Activated CD4-positive, alpha-beta T cell treated with anti-CD3 and anti-CD28 coated beads for 48 hours (primary cell): ENCODE measurements around the gene BCAP31.

Experiments
- DNase-seq: peaks from one replicate; pipeline ENCODE4 v3.0.0-alpha.2; 2020

Gene BCAP31

DNA sequence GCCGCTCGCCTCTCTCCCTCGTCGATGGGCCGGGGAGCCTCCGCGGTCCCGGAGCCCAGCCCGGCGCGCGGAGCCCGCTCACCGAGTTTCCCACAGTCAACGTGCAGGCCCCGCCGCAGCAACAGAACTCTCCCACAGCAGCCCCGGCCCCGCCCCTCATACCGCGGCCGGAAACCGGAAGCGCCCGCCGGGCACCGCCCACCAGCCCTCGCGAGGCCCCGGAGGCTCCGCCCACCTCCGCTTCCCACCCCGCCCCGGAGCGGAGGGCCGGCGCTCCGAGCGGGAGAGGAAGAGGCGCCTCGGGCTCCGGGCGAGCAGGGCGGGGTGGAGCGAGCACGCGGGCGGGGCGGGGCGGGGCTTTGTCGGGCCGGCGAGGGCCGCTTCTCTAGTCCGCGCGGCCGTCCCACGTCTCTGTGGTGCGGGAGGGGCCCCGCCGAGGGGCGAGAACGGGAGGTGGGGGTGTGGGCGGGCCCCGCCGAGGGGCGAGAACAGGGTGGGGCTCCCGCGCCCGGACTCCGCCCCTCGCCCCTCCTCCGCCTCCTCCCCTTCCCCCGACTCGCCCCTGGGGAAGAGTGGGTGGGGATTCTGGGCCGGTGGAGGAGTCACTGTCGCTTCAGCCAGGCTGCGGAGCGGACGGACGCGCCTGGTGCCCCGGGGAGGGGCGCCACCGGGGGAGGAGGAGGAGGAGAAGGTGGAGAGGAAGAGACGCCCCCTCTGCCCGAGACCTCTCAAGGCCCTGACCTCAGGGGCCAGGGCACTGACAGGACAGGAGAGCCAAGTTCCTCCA lies at the start of gene BCAP31, which contains the start of gene ABCD1:
TSS of gene BCAP31 (minus strand) at position 136 of the 787 bp plus-strand sequence. CDS start 1,143 bp downstream, outside the sequence.
TSS of gene ABCD1 (plus strand) at position 605 of the 787 bp plus-strand sequence. CDS start 411 bp downstream, outside the sequence.
- peak; percentile 90 for DNase-seq

GRCh38 chrX:153773218-153773611 lies 49.0 kb upstream of the BCAP31 start:
- DNase-seq, result no peak

DNA sequence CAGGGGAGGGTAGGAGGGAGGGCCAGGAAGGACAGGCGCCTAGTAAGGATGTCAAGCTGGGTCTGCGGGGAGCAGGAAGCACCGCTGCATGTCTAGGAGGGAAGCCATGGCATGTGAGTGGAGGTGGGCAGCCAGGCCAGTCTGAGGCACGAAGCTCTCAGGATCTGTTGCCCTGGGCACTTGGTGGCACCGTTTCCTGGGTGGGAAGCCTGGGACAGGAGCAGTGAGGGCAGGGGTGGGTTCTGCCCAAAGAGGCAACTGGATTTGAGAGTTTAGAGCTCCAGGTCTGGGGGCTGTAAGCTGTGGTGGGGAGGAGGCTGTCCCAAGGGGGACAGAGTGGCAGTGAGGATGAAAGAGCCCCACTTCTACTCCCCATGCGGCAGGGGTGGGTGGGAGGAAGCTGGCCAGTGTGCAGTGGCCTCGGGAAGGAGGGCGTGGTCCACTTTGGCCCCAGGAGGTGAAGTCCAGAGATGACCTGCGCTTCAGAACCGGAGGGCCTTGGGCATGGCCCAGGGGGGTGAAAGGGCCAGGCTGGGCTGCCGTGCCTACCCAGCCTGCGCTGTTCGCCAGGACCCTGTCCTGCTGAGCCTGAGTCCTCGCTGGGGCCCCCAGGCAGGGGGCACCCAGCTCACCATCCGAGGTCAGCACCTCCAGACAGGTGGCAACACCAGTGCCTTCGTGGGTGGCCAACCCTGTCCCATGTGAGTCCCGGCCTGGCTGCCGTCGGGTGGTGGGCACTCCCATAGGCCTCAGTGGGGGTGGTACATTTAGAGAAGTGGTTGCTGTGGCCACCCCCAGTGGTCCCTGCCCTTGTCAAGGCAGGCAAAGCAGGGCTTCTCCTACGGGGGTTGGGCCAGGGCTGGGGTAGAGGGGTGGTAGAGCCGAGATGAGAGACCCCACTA lies 48.4 kb upstream of the BCAP31 start:
- peak; percentile 1 for DNase-seq

DNA sequence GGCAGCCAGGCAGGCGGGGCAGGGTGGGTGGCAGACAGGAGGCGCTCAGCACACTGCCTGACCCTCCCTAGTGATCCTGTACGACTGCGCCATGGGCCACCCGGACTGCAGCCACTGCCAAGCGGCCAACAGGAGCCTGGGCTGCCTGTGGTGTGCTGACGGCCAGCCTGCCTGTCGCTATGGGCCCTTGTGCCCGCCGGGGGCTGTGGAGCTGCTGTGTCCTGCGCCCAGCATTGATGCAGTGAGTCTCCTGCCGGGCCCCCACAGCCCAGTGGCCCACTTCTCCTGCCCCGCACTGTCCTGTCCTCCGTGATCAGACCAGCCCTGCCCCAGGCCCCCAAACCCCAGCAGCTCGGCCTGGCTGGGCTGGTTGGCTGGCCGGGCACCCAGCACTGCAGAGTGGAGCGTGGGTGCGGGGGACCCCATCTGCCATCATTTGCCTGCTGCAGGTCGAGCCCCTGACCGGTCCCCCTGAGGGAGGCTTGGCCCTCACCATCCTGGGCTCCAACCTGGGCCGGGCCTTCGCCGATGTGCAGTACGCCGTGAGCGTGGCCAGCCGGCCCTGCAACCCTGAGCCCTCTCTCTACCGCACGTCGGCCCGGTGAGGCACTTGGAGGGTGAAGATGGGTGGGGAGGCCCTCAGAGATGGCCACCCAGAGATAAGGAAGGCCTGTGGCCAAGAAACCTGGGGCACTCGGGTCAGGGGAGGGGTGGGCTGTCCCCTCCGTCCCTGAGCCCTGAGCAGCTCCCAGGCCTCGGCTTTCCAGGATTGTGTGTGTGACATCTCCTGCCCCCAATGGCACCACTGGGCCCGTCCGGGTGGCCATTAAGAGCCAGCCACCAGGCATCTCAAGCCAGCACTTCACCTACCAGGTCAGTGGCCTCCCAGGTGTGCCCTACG lies 47.5 kb upstream of the BCAP31 start:
- no peak for DNase-seq

GRCh38 chrX:153770601-153771414 lies 46.6 kb upstream of the BCAP31 start:
- DNase-seq, result no peak

- peak; percentile 1 for DNase-seq
Observed at GRCh38 chrX:153769865-153770600, 45.8 kb upstream of the BCAP31 start.

GRCh38 chrX:153769158-153769864 lies 45.1 kb upstream of the BCAP31 start:
- peak; percentile 1 for DNase-seq

- DNase-seq, result peak; percentile 2
Observed at GRCh38 chrX:153768311-153769157, 44.3 kb upstream of the BCAP31 start.

DNA sequence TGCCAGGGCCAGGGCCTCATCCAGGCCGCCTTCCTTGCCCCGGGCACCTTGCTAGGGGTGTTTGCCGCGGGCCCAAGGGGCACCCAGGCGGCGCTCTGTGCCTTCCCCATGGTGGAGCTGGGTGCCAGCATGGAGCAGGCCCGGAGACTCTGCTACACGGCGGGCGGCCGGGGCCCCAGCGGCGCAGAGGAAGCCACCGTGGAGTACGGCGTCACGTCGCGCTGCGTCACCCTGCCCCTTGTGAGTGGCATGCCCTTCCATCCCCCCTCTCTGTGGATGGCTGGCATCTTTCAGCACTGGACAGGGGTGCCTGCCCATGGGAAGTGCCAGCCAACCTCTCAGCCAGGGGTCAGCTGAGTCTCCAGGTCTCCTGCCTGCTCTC lies 43.5 kb upstream of the BCAP31 start:
- DNase-seq, result no peak

DNA sequence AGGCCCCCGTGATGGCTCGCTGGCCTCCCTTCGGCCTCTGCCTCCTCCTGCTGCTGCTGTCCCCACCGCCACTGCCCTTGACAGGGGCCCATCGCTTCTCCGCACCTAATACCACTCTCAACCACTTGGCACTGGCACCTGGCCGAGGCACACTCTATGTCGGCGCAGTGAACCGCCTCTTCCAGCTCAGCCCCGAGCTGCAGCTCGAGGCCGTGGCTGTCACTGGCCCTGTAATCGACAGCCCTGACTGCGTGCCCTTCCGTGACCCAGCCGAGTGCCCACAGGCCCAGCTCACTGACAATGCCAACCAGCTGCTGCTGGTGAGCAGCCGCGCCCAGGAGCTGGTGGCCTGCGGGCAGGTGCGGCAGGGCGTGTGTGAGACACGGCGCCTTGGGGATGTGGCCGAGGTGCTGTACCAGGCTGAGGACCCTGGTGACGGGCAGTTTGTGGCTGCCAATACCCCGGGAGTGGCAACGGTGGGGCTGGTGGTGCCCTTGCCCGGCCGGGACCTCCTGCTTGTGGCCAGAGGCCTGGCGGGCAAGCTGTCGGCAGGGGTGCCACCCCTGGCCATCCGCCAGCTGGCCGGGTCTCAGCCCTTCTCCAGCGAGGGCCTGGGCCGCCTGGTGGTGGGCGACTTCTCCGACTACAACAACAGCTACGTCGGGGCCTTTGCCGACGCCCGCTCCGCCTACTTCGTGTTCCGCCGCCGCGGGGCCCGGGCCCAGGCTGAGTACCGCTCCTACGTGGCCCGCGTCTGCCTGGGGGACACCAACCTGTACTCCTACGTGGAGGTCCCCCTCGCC lies 42.9 kb upstream of the BCAP31 start:
- DNase-seq, result no peak

DNA sequence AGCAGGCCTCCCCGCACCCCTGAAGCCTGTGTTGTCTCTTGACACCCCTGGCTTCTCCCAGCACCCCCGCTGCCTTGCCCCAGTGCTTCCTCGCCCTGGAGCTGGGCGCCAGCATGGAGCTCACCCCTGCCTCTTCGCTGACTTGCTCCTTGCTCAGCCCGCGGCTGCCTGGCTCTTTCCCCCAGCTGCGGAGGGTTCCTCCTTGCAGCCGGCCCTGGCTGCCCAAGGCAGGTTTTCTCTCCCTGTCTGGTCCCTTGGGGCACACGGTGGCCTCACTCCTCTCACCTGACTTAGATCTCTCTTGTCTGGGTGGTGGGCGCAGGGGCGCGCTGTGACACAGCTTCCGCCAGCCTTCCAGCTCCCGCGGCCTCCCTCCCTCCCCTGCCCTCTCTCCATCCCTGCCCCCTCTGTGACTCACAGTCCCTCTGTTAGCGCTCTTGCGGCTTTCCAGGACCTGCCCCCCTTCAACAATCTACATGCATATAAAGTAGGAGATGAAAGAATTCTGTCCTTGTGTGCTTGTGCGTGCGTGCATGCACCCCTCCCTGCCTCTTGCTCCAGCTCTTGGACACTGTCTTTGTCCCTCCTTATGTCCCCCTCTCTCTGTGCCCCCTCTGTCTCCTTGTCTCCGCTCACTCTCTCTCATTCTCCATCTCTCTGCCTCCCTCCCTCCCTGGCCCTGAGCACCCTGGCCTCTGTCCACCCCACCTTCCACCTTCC lies 42.1 kb upstream of the BCAP31 start:
- DNase-seq, result peak; percentile 49

DNA sequence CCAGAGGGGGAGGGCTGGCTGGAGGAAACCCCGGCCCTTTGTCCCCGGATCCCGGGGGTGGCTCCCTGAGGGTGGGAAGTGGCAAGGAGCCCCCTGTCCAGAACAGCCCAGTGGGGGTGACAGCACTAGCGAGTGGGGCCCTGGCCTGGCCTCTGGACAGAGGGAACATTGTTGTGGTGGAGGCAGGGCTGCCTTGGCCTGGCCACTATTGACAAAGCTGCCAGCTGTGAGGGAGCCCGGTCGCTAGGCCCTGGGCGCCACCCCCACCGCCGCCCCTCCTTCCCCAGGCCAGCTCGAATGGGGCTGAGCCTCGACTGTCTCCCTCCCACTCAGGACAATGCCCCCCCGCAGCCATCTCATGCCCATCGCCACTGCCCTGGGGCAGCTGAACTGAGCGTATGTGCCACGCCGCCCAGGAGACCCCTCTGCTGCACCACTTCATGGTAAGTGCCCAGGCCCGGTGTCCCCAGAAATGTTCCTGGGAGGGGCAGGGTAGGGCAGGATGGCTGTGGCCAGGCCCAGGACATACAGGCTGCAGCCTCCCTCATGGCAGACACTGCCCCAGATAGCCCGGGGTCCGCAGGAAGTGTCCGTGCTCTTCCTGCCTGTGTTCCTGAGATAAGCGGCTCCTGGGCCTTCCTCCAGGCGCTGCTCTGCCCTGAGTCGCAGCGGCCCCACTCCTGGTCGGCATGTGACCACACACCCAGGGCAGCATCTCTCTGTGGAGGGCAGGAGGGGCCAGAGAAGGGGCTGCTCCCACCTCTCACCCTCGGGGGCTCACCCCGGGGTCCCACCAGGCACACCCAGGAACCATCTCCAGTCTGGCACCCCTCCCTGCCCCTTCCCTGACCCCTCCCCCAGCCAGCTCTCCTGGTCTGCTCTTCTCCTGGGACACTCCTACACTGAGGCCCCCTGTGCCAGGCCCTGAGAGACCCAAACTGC lies 41.2 kb upstream of the BCAP31 start:
- DNase-seq, result peak; percentile 1

GRCh38 chrX:153764786-153765137 lies 40.6 kb upstream of the BCAP31 start:
- DNase-seq, result peak; percentile 1

DNA sequence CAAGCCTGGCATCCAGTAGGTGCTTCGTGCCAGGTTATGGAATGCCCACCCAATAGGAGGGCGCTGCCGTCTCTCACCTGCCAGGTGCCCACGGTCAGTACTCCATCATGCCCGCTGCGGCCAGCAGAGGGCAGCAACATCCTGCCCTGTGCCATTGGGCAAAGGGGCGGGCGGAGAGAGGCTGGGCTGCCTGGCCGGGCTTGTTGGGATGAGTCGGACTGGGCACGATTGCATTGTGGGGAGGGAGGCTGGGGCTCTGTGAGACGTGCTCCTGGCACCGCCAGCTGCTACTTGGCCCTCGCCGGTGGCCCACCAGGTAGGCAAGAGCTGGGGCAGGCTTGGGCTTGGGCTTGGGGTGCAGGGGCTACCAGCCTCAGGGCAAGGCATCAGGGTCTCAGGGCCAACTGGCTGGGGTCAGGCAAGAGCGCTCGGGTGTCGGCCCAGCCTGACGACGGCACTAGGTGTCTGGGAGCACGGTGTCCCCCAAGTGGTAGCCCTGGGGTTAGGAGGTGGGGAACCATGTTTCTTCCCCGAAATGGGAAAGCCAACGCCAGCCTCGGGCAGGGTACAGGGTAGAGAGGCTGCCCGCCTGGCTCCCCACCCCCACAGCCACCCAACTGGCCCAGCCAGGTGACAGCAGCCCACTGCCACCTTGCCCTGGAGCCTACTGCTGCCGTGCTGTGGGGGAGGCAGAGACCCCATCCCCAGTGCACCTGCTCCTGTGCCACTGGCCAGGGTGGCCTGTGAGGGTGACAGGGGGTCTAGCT lies 40.0 kb upstream of the BCAP31 start, which contains the start of gene PLXNB3:
TSS of gene PLXNB3 (plus strand) at position 261 of the 767 bp plus-strand sequence. CDS start 1,287 bp downstream, outside the sequence.
- DNase-seq, result peak; percentile 82

- DNase-seq, result no peak
Observed at GRCh38 chrX:153763298-153763932, 39.2 kb upstream of the BCAP31 start.
